Lower leg skin (tissue), 4 donors: ENCODE data around the gene KCNMA1. TPM values are rescaled to one million over a fixed set of nuclear protein-coding genes. Genes with fewer than 3 reads are reported as not detected.
"Not testable (repeated sequence)": the region's sequence is repeated elsewhere in the genome, so short reads cannot be mapped to it uniquely, and the experiment has no call there.

Experiments used
- DNase-seq, 2 donors: peaks; one replicate each; pipeline ENCODE4 v3.0.0-alpha.2; 2019; ENCODE audit warnings: low spot score in 2 of 2
- H3K4me3 ChIP-seq: fragments of 200-600 bp; sonication (generic); 2 replicates; pipeline ENCODE4 v1.5.1; 2017; ENCODE audit warnings: mild to moderate bottlenecking, low read depth; ENCODE audit not compliant: poor library complexity, severe bottlenecking
- CTCF ChIP-seq, 3 donors: fragments of 450-650 bp; IDR thresholded peaks; one replicate each; pipeline ENCODE4 v1.5.1; 2016; ENCODE audit warnings: antibody characterized with exemption in 3 of 3, mild to moderate bottlenecking in 3 of 3, moderate library complexity in 2 of 3
- POLR2A ChIP-seq, 2 donors: fragments of 450-650 bp; IDR thresholded peaks; one replicate each; pipeline ENCODE4 v1.6.1; 2016 to 2017; ENCODE audit warnings: antibody characterized with exemption in 2 of 2, mild to moderate bottlenecking in 1 of 2, moderate library complexity in 1 of 2
- WGBS, 2 donors: methylation state at CpG; one replicate each; pipeline ENCODE4 v1.1.5; 2018; 5-methylcytosine and 5-hydroxymethylcytosine counted together
- intact Hi-C: fragments of 100-400 bp; cut with DNase I; formaldehyde crosslinking; loops from one replicate; pipeline ENCODE4 v1.15.0; 2023; ENCODE audit warnings: low total_unique reads
- total RNA-seq, 4 donors: library from RNA; depleted of rRNA; stranded (reverse); fragments of >200 nt; gene quantifications; one replicate each; pipeline ENCODE4 v1.1.0, GENCODE V29; 2016

The KCNMA1 gene
- total RNA-seq, 4 donors from 2014 or later: 4.1 to 9.9 (median 6.5) TPM

DNA sequence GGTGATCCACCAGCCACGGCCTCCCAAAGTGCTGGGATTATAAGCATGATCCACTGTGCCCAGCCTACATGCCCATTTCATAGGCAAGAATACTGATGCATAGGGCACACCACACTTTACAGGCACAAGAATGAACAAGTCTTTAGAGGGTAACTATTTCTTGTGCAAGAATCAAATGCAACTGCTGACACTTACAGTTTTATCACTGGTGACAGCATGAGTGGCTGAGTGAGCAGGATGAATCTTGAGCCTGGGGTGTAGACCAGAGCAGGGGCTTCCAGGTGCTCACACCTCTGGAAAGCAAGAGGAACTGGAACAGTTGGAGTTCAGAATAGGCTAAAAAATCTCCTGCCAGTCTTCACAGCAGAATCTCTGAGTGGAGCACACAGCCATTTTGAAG is 287.5 kb downstream of the KCNMA1 start:
- no peak for DNase-seq
- intact Hi-C loops: no loop called here
- H3K4me3 ChIP-seq: no peak overlapping the region
- WGBS, 2 donors: 75 to 93% methylated on average over 1 of the region's 1 CpG
- no peak for TF ChIP-seq POLR2A (IDR thresholded peaks at IDR 0.05)
- TF ChIP-seq CTCF (IDR thresholded peaks at IDR 0.05): no peak

DNA sequence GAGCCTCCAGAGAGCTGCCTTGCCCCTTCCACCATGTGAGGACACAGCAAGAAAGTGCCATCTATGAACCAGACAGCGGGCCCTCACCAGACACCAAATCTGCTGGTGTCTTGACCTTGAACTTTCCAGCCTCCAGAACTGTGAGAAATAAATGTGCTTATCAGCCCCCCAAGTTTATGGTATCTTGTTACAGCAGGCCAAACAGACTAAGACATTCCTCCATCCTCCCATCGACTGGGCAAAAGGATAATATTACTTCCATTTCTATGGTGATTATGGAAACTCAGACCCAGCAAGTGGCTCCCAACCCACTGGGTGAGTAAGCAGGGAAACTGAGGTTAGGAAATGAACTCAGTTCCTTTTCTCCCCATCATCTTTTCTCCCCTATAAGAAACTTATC is 288.4 kb downstream of the KCNMA1 start:
- H3K4me3 ChIP-seq: no peak overlapping the region
- TF ChIP-seq POLR2A (IDR thresholded peaks at IDR 0.05): no peak
- TF ChIP-seq CTCF (IDR thresholded peaks at IDR 0.05): no peak
- 84 to 93% methylated on average over 2 of the region's 2 CpGs for WGBS, 2 donors
- no peak for DNase-seq
- intact Hi-C loops: no loop called here

- WGBS, 2 donors: 85 to 86% methylated on average over 2 of the region's 2 CpGs
- intact Hi-C loops: no loop called here
- no peak for TF ChIP-seq CTCF (IDR thresholded peaks at IDR 0.05)
- TF ChIP-seq POLR2A (IDR thresholded peaks at IDR 0.05): no peak
- H3K4me3 ChIP-seq: no peak overlapping the region
- DNase-seq: no peak
These were observed 288.9 kb downstream of the KCNMA1 start for GRCh38 chr10:77348751-77349150.

DNA sequence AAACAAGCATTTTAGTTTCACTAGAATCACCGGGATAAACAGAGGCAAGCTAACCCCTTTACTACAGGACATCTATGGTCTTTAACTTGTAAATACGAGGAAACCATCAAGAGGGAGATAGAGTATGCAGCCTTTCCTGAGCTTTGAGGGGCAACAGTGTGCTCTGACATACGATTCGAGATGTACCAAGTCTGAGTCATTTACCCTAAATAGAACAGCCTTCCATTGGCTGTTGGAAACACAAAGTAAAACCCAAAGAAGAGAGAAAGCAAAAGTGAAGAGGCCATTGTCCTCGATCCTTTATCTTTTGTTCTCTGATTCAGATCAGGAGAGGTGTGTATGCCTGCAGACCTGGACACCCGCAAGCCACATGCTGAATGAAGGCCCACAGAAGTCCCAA is 289.5 kb downstream of the KCNMA1 start:
- no peak for DNase-seq
- 88 to 90% methylated on average over 6 of the region's 6 CpGs for WGBS, 2 donors
- intact Hi-C loops: no loop called here
- no peak for TF ChIP-seq POLR2A (IDR thresholded peaks at IDR 0.05)
- no peak for TF ChIP-seq CTCF (IDR thresholded peaks at IDR 0.05)
- H3K4me3 ChIP-seq: no peak overlapping the region

GRCh38 chr10:77347052-77347451 is 290.6 kb downstream of the KCNMA1 start:
- 43 to 93% methylated on average over 2 of the region's 2 CpGs for WGBS, 2 donors
- intact Hi-C loops: no loop called here
- TF ChIP-seq CTCF (IDR thresholded peaks at IDR 0.05): no peak
- no peak for TF ChIP-seq POLR2A (IDR thresholded peaks at IDR 0.05)
- DNase-seq: no peak
- H3K4me3 ChIP-seq: no peak overlapping the region

DNA sequence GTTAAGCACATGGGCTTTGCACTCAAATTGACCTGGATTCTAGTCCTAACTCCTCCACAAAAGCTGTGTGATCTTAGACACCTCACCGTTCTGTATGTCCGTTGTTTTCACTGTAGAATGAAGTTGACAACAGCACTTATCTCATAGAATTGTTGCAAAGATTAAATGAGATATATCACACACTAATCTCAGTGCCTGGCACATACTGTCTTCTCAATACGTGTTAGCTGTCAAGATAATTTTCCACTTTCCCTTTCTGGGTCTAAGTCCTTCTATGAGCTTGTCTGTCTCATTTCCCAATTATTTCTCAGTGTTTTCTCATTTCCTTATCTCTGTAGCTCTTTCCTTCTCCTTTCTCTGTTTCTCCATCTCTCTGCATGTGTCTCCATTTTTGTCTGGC is 296.6 kb downstream of the KCNMA1 start:
- TF ChIP-seq POLR2A (IDR thresholded peaks at IDR 0.05) (no peak), CTCF (IDR thresholded peaks at IDR 0.05) (no peak)
- H3K4me3 ChIP-seq: no peak overlapping the region
- intact Hi-C loops: no loop called here
- DNase-seq: no peak
- 81 to 83% methylated on average over 3 of the region's 3 CpGs for WGBS, 2 donors

- H3K4me3 ChIP-seq, DNase-seq, intact Hi-C loops: not testable (repeated sequence)
These were observed 297.7 kb downstream of the KCNMA1 start for GRCh38 chr10:77339872-77340271.
